ENCODE data around the gene IDI2. TPM values are rescaled to one million over a fixed set of nuclear protein-coding genes. Genes with fewer than 3 reads are reported as not detected.

Gene IDI2
- total RNA-seq, 6 experiments from 2014 or later: not detected

DNA sequence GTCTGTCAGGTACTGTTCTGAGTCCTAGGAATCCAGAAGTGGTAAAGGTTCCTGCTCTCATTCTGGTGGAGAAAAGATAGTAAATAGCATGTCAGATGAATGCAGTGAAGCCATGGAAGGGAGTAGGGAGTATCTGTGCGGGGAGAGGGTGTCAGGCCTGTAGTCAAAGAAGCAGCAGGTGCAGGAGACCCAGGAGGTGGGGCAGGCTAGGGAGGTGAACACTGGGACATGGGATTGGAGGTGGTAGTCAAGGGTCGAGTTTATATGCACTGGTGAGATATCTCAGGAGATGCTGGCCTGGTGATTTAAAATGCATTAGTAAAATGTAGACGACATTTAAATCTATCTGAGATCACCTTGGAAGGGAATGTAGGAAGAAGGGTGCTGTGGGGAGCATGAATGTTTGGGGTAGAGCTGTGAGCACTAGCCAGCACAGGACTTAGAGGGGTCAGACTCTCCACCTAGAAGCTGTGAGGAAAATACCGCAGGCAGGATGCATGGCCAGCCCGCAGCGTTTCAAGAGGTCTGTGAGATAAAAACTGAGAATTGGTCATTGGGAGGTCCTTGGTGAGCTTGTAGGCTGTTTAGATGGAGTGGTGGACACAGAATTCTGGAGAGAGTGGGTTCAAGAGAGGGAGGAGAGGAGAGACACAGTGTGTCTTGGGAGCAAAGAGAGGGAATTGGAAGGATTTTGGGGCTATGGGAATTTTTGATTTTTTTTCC is 30.7 kb downstream of the IDI2 start:
- intact Hi-C loops (cut with DNase I): no loop called here
- DNase-seq: no peak

GRCh38 chr10:992871-993270 is 32.8 kb downstream of the IDI2 start:
- intact Hi-C loops (cut with DNase I): no loop called here
- H3K36me3 ChIP-seq: peaks cover 0 to 46% (median 25%) of the 10 kb centered on the region in 4 donors
- no peak for DNase-seq
- TF ChIP-seq, protein P1, sequence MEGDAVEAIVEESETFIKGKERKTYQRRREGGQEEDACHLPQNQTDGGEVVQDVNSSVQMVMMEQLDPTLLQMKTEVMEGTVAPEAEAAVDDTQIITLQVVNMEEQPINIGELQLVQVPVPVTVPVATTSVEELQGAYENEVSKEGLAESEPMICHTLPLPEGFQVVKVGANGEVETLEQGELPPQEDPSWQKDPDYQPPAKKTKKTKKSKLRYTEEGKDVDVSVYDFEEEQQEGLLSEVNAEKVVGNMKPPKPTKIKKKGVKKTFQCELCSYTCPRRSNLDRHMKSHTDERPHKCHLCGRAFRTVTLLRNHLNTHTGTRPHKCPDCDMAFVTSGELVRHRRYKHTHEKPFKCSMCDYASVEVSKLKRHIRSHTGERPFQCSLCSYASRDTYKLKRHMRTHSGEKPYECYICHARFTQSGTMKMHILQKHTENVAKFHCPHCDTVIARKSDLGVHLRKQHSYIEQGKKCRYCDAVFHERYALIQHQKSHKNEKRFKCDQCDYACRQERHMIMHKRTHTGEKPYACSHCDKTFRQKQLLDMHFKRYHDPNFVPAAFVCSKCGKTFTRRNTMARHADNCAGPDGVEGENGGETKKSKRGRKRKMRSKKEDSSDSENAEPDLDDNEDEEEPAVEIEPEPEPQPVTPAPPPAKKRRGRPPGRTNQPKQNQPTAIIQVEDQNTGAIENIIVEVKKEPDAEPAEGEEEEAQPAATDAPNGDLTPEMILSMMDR (IDR thresholded peaks at IDR 0.05): no peak
- no peak for TF ChIP-seq POLR2A (IDR thresholded peaks at IDR 0.05)
- ATAC-seq: peak in 1 of 4 donors; percentile 36
- no peaks in the 10 kb centered on the region for H3K9me3 ChIP-seq
- peak overlapping the region in 1 of 3 donors; percentile 38 for H3K27ac ChIP-seq
- H3K4me3 ChIP-seq: no peak overlapping the region
- H3K4me1 ChIP-seq: peaks cover 0 to 17% (median 5%) of the 10 kb centered on the region in 4 donors
- H3K27me3 ChIP-seq: no peaks in the 10 kb centered on the region

More for the DNA sequence above, 30.7 kb downstream of the IDI2 start:
- ATAC-seq: no peak
- Histone ChIP-seq H3K27me3 (no peaks in the 10 kb centered on the region), H3K9me3 (no peaks in the 10 kb centered on the region), H3K27ac (no peak overlapping the region), H3K36me3 (peaks cover 0 to 67% (median 40%) of the 10 kb centered on the region in 4 donors), H3K4me1 (peaks cover 0 to 5% (median 0%) of the 10 kb centered on the region in 4 donors), H3K4me3 (no peak overlapping the region)
- 80% methylated on average over 3 of the region's 6 CpGs for WGBS (ENCODE audit: insufficient coverage, low coverage, low lambda C conversion rate, missing lambda C conversion rate)
- TF ChIP-seq, protein P1 (IDR thresholded peaks at IDR 0.05): no peak
- no peak for TF ChIP-seq POLR2A (IDR thresholded peaks at IDR 0.05)

DNA sequence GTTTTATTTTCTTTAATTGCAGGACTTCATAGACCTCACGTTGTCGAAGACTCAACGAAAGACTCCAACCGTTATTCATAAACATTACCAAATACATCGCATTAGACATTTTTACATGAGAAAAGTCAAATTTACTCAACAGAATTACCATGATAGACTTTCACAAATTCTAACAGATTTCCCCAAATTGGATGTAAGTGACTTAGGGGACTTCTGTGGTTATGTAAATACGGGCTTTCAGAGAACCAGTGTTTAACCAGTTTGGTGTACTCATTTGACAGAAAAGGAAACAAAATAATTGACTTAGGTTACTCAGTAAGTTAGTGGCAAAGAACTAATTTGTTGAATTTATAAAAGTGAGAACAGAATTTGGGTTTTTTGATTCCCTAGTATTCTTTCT is 33.2 kb downstream of the IDI2 start:
- DNase-seq (no peak), ATAC-seq (no peak)
- Histone ChIP-seq H3K4me1 (peaks cover 0 to 17% (median 5%) of the 10 kb centered on the region in 4 donors), H3K36me3 (peaks cover 0 to 42% (median 23%) of the 10 kb centered on the region in 4 donors), H3K27me3 (no peaks in the 10 kb centered on the region), H3K27ac (peak overlapping the region in 1 of 3 donors; percentile 38), H3K4me3 (no peak overlapping the region), H3K9me3 (no peaks in the 10 kb centered on the region)
- TF ChIP-seq, protein P1 (IDR thresholded peaks at IDR 0.05): no peak
- TF ChIP-seq POLR2A (IDR thresholded peaks at IDR 0.05): no peak
- intact Hi-C loops (cut with DNase I): no loop called here
- WGBS (ENCODE audit: insufficient coverage, low coverage, low lambda C conversion rate, missing lambda C conversion rate): 89% methylated on average over 6 of the region's 6 CpGs

DNA sequence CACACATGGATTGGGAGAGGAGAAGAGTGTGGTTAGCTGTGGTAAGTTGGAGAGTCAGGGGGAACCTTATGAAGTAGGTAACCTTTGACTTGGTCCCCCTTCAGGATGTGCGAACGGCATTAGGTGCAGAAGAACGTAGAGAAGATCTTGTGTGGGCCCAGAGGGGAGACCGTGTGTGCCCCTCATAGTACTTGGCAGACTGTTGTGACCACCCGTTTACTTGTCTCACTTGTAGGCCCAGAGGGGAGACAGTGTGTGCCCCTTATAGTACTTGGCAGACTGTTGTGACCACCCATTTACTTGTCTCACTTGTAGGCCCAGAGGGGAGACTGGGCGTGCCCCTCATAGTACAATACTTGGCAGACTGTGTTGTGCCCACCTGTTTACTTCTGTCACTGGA is 34.9 kb downstream of the IDI2 start:
- no peak for TF ChIP-seq POLR2A (IDR thresholded peaks at IDR 0.05)
- TF ChIP-seq, protein P1 (IDR thresholded peaks at IDR 0.05): no peak
- H3K27ac ChIP-seq: no peak overlapping the region
- WGBS (ENCODE audit: insufficient coverage, low coverage, low lambda C conversion rate, missing lambda C conversion rate): 82% methylated on average over 6 of the region's 6 CpGs
- ATAC-seq (no peak), DNase-seq (no peak)
- intact Hi-C loops (cut with DNase I): no loop called here
- no peak overlapping the region for H3K4me3 ChIP-seq
- no peaks in the 10 kb centered on the region for H3K9me3 ChIP-seq
- peaks cover 0 to 24% (median 5%) of the 10 kb centered on the region in 4 donors for H3K4me1 ChIP-seq
- H3K36me3 ChIP-seq: peaks cover 0 to 25% (median 8%) of the 10 kb centered on the region in 4 donors
- H3K27me3 ChIP-seq: no peaks in the 10 kb centered on the region

Data from right lobe of liver (tissue), 6 donors.